Thoracic aorta (tissue), 2 donors: Measurements from ENCODE around the gene IFNA21. TPM values are rescaled to one million over a fixed set of nuclear protein-coding genes. Genes with fewer than 3 reads are reported as not detected.
"Not testable (repeated sequence)": the region's sequence is repeated elsewhere in the genome, so short reads cannot be mapped to it uniquely, and the experiment has no call there.

Source experiments
- ATAC-seq: fragments of 150-250 bp; one replicate; pipeline ENCODE4 v1.8.0; 2017; ENCODE audit warnings: low read depth; ENCODE audit not compliant: insufficient number of reproducible peaks, low FRiP score
- DNase-seq: peaks from one replicate; pipeline ENCODE4 v3.0.0-alpha.2; 2020; ENCODE audit warnings: low spot score
- H3K27ac ChIP-seq, 2 donors: fragments of 200-600 bp; sonication (generic); 1 replicate in 1 of 2; 2 replicates in 1 of 2; pipeline ENCODE4 v1.5.1; 2016; ENCODE audit warnings: mild to moderate bottlenecking in 2 of 2, moderate library complexity in 2 of 2
- H3K27me3 ChIP-seq: fragments of 200-600 bp; sonication (generic); replicated peaks from 2 replicates; pipeline ENCODE4 v1.6.0; 2016; ENCODE audit warnings: mild to moderate bottlenecking; ENCODE audit not compliant: insufficient read depth
- H3K36me3 ChIP-seq: fragments of 200-600 bp; sonication (generic); one replicate; pipeline ENCODE4 v1.5.1; 2016
- H3K4me1 ChIP-seq, 2 donors: fragments of 200-600 bp; sonication (generic); 1 replicate in 1 of 2; 2 replicates in 1 of 2; pipeline versions ENCODE4 v1.5.1 to v1.6.0; 2016; ENCODE audit warnings: low read depth in 2 of 2, mild to moderate bottlenecking in 1 of 2; ENCODE audit not compliant: control insufficient read depth in 1 of 2
- H3K4me3 ChIP-seq: fragments of 200-600 bp; sonication (generic); 2 replicates; pipeline ENCODE4 v1.5.1; 2016; ENCODE audit warnings: mild to moderate bottlenecking
- H3K9me3 ChIP-seq: fragments of 200-600 bp; sonication (generic); 2 replicates; pipeline ENCODE4 v1.5.1; 2016
- CTCF ChIP-seq: fragments of 200-600 bp; sonication (generic); IDR thresholded peaks from one replicate; pipeline ENCODE4 v1.5.1; 2019; ENCODE audit warnings: antibody characterized with exemption
- total RNA-seq, 2 donors: library from RNA; depleted of rRNA; stranded (reverse); fragments of >200 nt; gene quantifications; one replicate each; pipeline versions ENCODE4 v1.1.0 to v1.2.3, GENCODE V29; 2016

The IFNA21 gene
- total RNA-seq, 2 donors from 2014 or later, result not detected

- TF ChIP-seq CTCF, result no peak
- ATAC-seq, result no peak
- H3K4me3 ChIP-seq, result no peak within 1 kb of the TSS
- no peaks in the 10 kb centered on the region for H3K9me3 ChIP-seq
- H3K4me1 ChIP-seq, result no peaks in the 10 kb centered on the region
- H3K27me3 ChIP-seq, result no peaks in the 10 kb centered on the region
- DNase-seq, result no peak
- H3K27ac ChIP-seq, result no peak within 1 kb of the TSS
- H3K36me3 ChIP-seq, result no peaks in the 10 kb centered on the region
Measured at GRCh38 chr9:21141427-21141882, 25.0 kb downstream of the IFNA21 start, which contains the start of gene IFNW1. TSS of gene IFNW1 (minus strand) at chr9:21141832. CDS start at chr9:21141570, 262 bp downstream.

- no peak for ATAC-seq
- Histone ChIP-seq H3K4me3 (no peak overlapping the region), H3K36me3 (no peaks in the 10 kb centered on the region), H3K27ac (no peak overlapping the region), H3K9me3 (no peaks in the 10 kb centered on the region), H3K4me1 (no peaks in the 10 kb centered on the region), H3K27me3 (no peaks in the 10 kb centered on the region)
- no peak for DNase-seq
- TF ChIP-seq CTCF, result no peak
Measured at GRCh38 chr9:21137020-21137419, 29.4 kb downstream of the IFNA21 start.

GRCh38 chr9:21135736-21136135 is 30.7 kb downstream of the IFNA21 start:
- no peak for TF ChIP-seq CTCF
- H3K36me3 ChIP-seq, result no peaks in the 10 kb centered on the region
- H3K9me3 ChIP-seq, result no peaks in the 10 kb centered on the region
- no peaks in the 10 kb centered on the region for H3K27me3 ChIP-seq
- no peak overlapping the region for H3K4me3 ChIP-seq
- H3K27ac ChIP-seq, result no peak overlapping the region
- no peaks in the 10 kb centered on the region for H3K4me1 ChIP-seq
- no peak for ATAC-seq
- DNase-seq, result no peak

- not testable (repeated sequence) for H3K9me3 ChIP-seq, H3K4me1 ChIP-seq, H3K27me3 ChIP-seq, H3K4me3 ChIP-seq, H3K36me3 ChIP-seq, DNase-seq, ATAC-seq, H3K27ac ChIP-seq
Measured at GRCh38 chr9:21128186-21128585, 38.3 kb downstream of the IFNA21 start.

- no peak for ATAC-seq
- Histone ChIP-seq H3K9me3 (no peaks in the 10 kb centered on the region), H3K4me3 (no peak overlapping the region), H3K36me3 (no peaks in the 10 kb centered on the region), H3K4me1 (no peaks in the 10 kb centered on the region), H3K27ac (no peak overlapping the region), H3K27me3 (no peaks in the 10 kb centered on the region)
- no peak for DNase-seq
- TF ChIP-seq CTCF, result no peak
Measured at GRCh38 chr9:21121595-21122251, 44.7 kb downstream of the IFNA21 start.

- DNase-seq (no peak), ATAC-seq (no peak)
- H3K27me3 ChIP-seq, result no peaks in the 10 kb centered on the region
- H3K9me3 ChIP-seq, result no peaks in the 10 kb centered on the region
- no peak for TF ChIP-seq CTCF
- no peaks in the 10 kb centered on the region for H3K36me3 ChIP-seq
- H3K4me1 ChIP-seq, result no peaks in the 10 kb centered on the region
- H3K4me3 ChIP-seq, result no peak overlapping the region
- no peak overlapping the region for H3K27ac ChIP-seq
Measured at GRCh38 chr9:21121079-21121478, 45.4 kb downstream of the IFNA21 start.
